ENCODE results near the gene DOCK1.

Gene DOCK1

DNA sequence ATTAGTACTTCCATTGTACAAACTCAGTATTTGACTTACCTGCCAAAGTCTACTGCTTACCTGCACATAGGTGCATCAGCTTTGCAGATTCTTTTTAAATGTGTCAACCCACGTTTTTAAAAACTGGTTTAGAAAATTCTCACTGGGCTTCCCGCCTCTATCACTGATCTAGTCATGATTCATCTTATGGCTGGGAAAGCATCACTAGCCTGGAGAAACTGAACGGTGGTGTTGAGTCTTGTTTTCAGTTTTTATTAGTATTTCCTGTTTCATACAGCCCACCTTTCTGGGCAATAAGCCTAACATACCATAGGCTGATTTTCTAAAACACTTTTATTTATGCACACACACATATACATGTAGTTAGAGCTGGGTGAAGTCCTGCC lies 19.7 kb downstream of the DOCK1 start:
- peak; percentile 47 for DNase-seq (ENCODE audit: low read depth)
- TF ChIP-seq, protein P1, sequence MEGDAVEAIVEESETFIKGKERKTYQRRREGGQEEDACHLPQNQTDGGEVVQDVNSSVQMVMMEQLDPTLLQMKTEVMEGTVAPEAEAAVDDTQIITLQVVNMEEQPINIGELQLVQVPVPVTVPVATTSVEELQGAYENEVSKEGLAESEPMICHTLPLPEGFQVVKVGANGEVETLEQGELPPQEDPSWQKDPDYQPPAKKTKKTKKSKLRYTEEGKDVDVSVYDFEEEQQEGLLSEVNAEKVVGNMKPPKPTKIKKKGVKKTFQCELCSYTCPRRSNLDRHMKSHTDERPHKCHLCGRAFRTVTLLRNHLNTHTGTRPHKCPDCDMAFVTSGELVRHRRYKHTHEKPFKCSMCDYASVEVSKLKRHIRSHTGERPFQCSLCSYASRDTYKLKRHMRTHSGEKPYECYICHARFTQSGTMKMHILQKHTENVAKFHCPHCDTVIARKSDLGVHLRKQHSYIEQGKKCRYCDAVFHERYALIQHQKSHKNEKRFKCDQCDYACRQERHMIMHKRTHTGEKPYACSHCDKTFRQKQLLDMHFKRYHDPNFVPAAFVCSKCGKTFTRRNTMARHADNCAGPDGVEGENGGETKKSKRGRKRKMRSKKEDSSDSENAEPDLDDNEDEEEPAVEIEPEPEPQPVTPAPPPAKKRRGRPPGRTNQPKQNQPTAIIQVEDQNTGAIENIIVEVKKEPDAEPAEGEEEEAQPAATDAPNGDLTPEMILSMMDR (conservative IDR thresholded peaks at IDR 0.05; ENCODE audit: low read depth, low read length), result no peak
- no peak overlapping the region for H3K4me3 ChIP-seq (ENCODE audit: low read depth, low read length)

DNA sequence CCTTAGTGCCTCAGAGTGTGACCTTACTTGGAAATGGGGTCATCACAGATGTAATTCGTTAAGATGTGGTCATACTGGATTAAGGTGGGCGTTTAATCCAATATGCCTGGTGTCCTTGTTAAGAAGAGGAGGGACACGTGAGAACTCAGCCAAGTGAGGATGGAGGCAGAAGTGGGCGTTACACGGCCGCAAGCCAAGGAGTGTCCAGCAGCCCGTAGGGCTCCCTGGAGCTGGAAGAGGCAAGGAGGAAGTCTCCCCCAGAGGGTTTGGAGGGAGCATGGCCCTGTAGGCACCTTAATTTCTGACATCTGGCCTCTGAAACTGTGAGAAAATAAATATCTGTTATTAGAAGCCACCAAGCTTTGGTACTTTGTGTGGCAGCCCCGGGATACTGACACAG lies 21.3 kb downstream of the DOCK1 start:
- no peak for DNase-seq (ENCODE audit: low read depth)
- H3K4me3 ChIP-seq (ENCODE audit: low read depth, low read length), result no peak overlapping the region
- TF ChIP-seq, protein P1 (conservative IDR thresholded peaks at IDR 0.05; ENCODE audit: low read depth, low read length), result no peak

DNA sequence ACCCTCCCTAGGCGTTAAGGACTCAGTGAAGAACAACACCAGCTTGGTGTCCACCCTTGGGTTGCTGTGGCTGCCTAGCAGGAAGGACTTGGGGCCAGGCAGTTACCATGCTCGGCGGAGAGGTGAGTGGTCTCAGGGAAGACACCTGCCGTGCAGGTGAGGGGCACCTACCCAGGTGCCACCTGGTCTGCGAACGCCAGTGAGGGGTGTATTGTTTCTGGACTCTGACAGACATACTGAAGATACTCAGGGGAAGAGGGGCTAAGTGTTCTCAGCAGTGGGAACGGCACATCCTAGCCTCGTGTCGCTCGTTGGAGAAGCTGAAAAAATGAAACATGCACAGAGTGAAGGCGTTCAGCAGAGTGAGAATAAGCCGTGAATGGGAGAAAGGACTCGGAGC lies 22.6 kb downstream of the DOCK1 start:
- TF ChIP-seq, protein P1 (conservative IDR thresholded peaks at IDR 0.05; ENCODE audit: low read depth, low read length), result no peak
- no peak for DNase-seq (ENCODE audit: low read depth)
- no peak overlapping the region for H3K4me3 ChIP-seq (ENCODE audit: low read depth, low read length)

DNA sequence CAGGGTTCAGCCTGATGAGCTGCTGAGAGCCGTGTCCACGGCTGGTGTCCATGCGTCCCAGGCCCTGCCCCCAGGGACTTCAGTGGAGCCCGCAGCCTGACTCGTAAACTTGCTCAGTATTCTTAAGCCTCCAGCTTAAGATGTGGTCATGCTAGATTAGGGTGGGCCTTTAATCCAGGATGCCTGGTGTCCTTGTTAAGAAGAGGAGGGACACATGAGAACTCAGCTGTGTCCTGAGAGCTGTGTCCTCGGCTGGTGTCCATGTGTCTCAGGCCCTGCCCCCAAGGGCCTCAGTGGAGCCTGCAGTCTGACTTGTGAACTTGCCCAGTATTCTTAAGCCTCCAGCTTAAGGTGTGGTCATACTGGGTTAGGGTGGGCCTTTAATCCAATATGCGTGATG lies 23.0 kb downstream of the DOCK1 start:
- TF ChIP-seq, protein P1 (conservative IDR thresholded peaks at IDR 0.05; ENCODE audit: low read depth, low read length), result no peak
- no peak overlapping the region for H3K4me3 ChIP-seq (ENCODE audit: low read depth, low read length)
- no peak for DNase-seq (ENCODE audit: low read depth)

DNA sequence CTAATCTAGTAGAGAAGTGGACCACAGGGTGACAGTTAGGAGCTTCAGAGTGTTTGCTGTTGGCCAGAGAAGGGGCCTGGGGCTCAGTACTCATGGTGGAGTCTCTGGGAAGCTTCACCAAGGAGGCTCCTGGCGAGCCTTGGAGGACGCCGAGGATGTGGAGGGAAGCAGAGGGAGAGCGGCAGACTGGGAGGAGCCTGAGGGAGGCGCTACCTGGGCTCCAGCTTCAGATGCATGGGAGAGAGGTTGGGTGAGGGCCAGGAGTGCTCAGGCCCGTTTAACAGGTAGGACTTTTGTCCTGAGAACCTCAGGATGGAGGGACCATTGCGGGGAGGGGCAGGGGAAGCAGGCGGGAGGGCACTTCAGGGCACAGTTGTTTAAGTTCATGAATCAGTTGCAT lies 24.2 kb downstream of the DOCK1 start:
- TF ChIP-seq, protein P1 (conservative IDR thresholded peaks at IDR 0.05; ENCODE audit: low read depth, low read length), result no peak
- H3K4me3 ChIP-seq (ENCODE audit: low read depth, low read length), result no peak overlapping the region
- DNase-seq (ENCODE audit: low read depth), result no peak

DNA sequence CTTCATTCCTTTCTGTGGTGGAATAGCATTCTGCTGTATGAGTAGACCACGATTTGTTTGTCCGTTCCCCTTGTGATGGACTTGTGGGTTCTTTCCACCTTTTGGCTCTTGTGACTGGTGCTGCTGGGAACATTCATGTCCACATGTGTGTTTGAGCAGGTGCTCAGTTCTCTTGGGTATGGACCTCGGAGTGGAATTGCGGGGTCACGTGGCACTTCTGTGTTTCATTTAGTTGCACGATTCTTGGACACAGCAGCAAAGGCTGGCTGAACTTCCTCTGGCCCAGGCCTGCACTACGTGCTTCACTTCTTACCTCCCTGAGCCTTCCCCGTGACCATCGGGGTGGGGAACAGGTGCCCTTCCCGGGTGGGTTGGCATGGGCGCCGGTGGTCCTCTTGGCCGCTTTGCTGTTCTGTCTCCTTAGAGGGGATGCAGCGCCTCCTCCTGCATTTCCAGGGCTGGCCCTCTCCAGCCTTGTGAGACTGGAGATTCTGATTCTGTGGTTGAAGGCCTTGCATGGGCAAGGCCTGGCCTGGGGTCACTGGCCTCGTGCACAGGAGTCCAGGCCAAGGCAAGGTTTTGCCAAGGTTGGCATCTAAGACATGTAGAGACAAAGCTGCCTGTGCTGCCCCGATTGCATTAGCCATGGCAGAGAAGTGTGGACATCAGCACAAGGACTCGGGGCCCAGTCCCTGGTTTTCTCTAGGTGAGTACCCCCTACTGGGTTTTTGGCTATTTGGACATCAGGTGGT lies 25.1 kb downstream of the DOCK1 start:
- TF ChIP-seq, protein P1 (conservative IDR thresholded peaks at IDR 0.05; ENCODE audit: low read depth, low read length), result no peak
- no peak overlapping the region for H3K4me3 ChIP-seq (ENCODE audit: low read depth, low read length)
- DNase-seq (ENCODE audit: low read depth), result no peak

DNA sequence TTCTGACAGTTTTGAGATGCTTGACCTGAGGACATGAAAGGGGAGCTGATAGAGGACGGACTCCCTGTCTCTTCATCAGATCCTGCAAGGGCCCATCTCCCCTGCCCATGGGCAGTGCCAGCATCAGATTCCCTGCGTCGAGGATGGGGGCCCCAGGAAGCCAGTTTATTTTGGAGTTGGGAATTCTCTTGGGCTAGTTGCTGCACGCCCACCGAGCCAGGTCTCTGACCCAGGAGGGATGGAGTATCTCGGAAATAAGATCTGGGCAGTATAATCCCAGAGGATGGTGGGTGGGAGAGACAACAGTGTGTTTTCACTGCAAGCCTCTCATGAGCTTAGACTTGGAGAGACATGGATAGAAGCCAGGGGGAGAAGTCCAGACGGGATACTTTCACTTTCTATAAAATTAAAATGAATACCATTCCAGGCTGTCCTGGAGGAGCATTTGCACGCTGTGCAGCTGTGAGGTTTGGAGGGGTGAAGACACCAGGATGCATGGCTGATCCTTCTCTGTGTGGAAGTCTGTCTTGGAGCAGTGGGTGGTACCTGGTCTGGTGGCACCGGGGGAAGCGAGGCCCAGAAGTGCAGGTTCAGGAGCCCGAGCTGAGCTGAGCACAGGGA lies 25.8 kb downstream of the DOCK1 start:
- peak overlapping the region; percentile 44 for H3K4me3 ChIP-seq (ENCODE audit: low read depth, low read length)
- peak; percentile 59 for DNase-seq (ENCODE audit: low read depth)
- TF ChIP-seq, protein P1 (conservative IDR thresholded peaks at IDR 0.05; ENCODE audit: low read depth, low read length), result peak; percentile 33

Data from choroid plexus epithelial cell (primary cell).